H9 (cell line): ENCODE results near the gene SCRN2. TPM values are rescaled to one million over a fixed set of nuclear protein-coding genes. Genes with fewer than 3 reads are reported as not detected.

Experiments
- DNase-seq: peaks from one replicate; pipeline ENCODE4 v3.0.0-alpha.2; 2017
- H2AFZ ChIP-seq: one replicate; pipeline ENCODE4 v1.6.1; 2013; ENCODE audit warnings: mild to moderate bottlenecking, low read length, control low read depth, moderate library complexity
- H2AK5ac ChIP-seq: 2 replicates; pipeline ENCODE4 v1.6.1; 2013; ENCODE audit warnings: low read length, control low read depth, mixed read lengths; ENCODE audit not compliant: insufficient read length
- H2BK120ac ChIP-seq: one replicate; pipeline ENCODE4 v1.6.1; 2013; ENCODE audit warnings: low read depth, mild to moderate bottlenecking, low read length, control low read depth, inconsistent platforms; ENCODE audit not compliant: poor library complexity, severe bottlenecking
- H2BK12ac ChIP-seq: 2 replicates; pipeline ENCODE4 v1.6.1; 2013; ENCODE audit warnings: low read length, control low read depth, mixed read lengths, low read depth; ENCODE audit not compliant: insufficient read length
- H2BK15ac ChIP-seq: 2 replicates; pipeline ENCODE4 v1.6.1; 2013; ENCODE audit warnings: low read depth, low read length, control low read depth
- H2BK20ac ChIP-seq: one replicate; pipeline ENCODE4 v1.6.1; 2013; ENCODE audit warnings: low read depth, mild to moderate bottlenecking, low read length, control low read depth, inconsistent platforms; ENCODE audit not compliant: poor library complexity, severe bottlenecking
- H2BK5ac ChIP-seq: 2 replicates; pipeline ENCODE4 v1.6.1; 2013; ENCODE audit warnings: low read length, control low read depth, mixed read lengths; ENCODE audit not compliant: insufficient read length
- H3K14ac ChIP-seq: 2 replicates; pipeline ENCODE4 v1.6.1; 2013; ENCODE audit warnings: low read length, control low read depth; ENCODE audit not compliant: insufficient read depth
- H3K18ac ChIP-seq: 2 replicates; pipeline ENCODE4 v1.6.1; 2013; ENCODE audit warnings: low read depth, mild to moderate bottlenecking, mixed read lengths, low read length, control low read depth; ENCODE audit not compliant: insufficient read length
- H3K23ac ChIP-seq: 2 replicates; pipeline ENCODE4 v1.6.1; 2013; ENCODE audit warnings: low read length, control low read depth, mixed read lengths, low read depth; ENCODE audit not compliant: insufficient read length
- H3K23me2 ChIP-seq: 2 replicates; pipeline ENCODE4 v1.6.1; 2013; ENCODE audit warnings: low read depth, mild to moderate bottlenecking, mixed read lengths, low read length, control low read depth; ENCODE audit not compliant: insufficient read length, poor library complexity, severe bottlenecking
- H3K27ac ChIP-seq: 2 replicates; pipeline ENCODE4 v1.5.1; 2013; ENCODE audit warnings: low read length, control low read depth, mixed read lengths, low read depth; ENCODE audit not compliant: insufficient read length
- H3K27me3 ChIP-seq: 2 replicates; pipeline ENCODE4 v1.6.1; 2013; ENCODE audit warnings: low read length, control low read depth, inconsistent platforms; ENCODE audit not compliant: insufficient read depth
- H3K4ac ChIP-seq: 2 replicates; pipeline ENCODE4 v1.6.1; 2013; ENCODE audit warnings: low read depth, mild to moderate bottlenecking, control low read depth, inconsistent platforms, low read length, moderate library complexity
- H3K4me1 ChIP-seq: 2 replicates; pipeline ENCODE4 v1.6.1; 2013; ENCODE audit warnings: low read length, control low read depth, inconsistent platforms; ENCODE audit not compliant: insufficient read depth
- H3K4me2 ChIP-seq: 2 replicates; pipeline ENCODE4 v1.6.1; 2013; ENCODE audit warnings: low read length, control low read depth, mixed read lengths; ENCODE audit not compliant: insufficient read length, insufficient read depth
- H3K56ac ChIP-seq: 2 replicates; pipeline ENCODE4 v1.6.1; 2013; ENCODE audit warnings: low read depth, mild to moderate bottlenecking, mixed read lengths, low read length, control low read depth; ENCODE audit not compliant: insufficient read length
- H3K79me1 ChIP-seq: 2 replicates; pipeline ENCODE4 v1.6.1; 2013; ENCODE audit warnings: low read depth, mild to moderate bottlenecking, moderate library complexity, low read length, control low read depth, inconsistent platforms; ENCODE audit not compliant: insufficient read depth, poor library complexity, severe bottlenecking
- H3K79me2 ChIP-seq: 2 replicates; pipeline ENCODE4 v1.6.1; 2013; ENCODE audit warnings: low read length, control low read depth, inconsistent platforms; ENCODE audit not compliant: insufficient read depth
- H3K9ac ChIP-seq: 2 replicates; pipeline ENCODE4 v1.6.1; 2013; ENCODE audit warnings: low read length, control low read depth, mixed read lengths; ENCODE audit not compliant: insufficient read length; ENCODE audit errors: extremely low read depth
- H3K9me3 ChIP-seq: one replicate; pipeline ENCODE4 v1.6.1; 2013; ENCODE audit warnings: low read depth, low read length, inconsistent platforms; ENCODE audit not compliant: control insufficient read depth
- H3T11ph ChIP-seq: one replicate; pipeline ENCODE4 v1.6.1; 2013; ENCODE audit warnings: mild to moderate bottlenecking, low read length, control low read depth, inconsistent platforms
- H4K20me1 ChIP-seq: one replicate; pipeline ENCODE4 v1.6.1; 2013; ENCODE audit not compliant: control insufficient read depth, insufficient read length, insufficient read depth
- H4K5ac ChIP-seq: 2 replicates; pipeline ENCODE4 v1.6.1; 2013; ENCODE audit warnings: low read depth, mild to moderate bottlenecking, mixed read lengths, low read length, control low read depth; ENCODE audit not compliant: insufficient read length
- H4K8ac ChIP-seq: replicated peaks from 2 replicates; pipeline ENCODE4 v1.6.1; 2013; ENCODE audit warnings: low read length, control low read depth, mixed read lengths, low read depth; ENCODE audit not compliant: insufficient read length
- H4K91ac ChIP-seq: 2 replicates; pipeline ENCODE4 v1.6.1; 2013; ENCODE audit warnings: low read depth, mild to moderate bottlenecking, moderate library complexity, mixed read lengths, low read length, control low read depth; ENCODE audit not compliant: insufficient read length
- H3K27ac Mint-ChIP-seq, 3 experiments: 2 replicates in 2 of 3; 3 replicates in 1 of 3; pipeline ENCODE4 v1.8.0; 2020 to 2021; ENCODE audit warnings: mixed read lengths in 3 of 3, mild to moderate bottlenecking in 1 of 3, moderate library complexity in 1 of 3
- H3K27me3 Mint-ChIP-seq: 2 replicates; pipeline ENCODE4 v1.8.0; 2021; ENCODE audit warnings: low read depth, mild to moderate bottlenecking, moderate library complexity, mixed read lengths
- H3K36me3 Mint-ChIP-seq, 3 experiments: 2 replicates in 2 of 3; 3 replicates in 1 of 3; pipeline ENCODE4 v1.8.0; 2020 to 2021; ENCODE audit warnings: low read depth in 3 of 3, mixed read lengths in 3 of 3; ENCODE audit not compliant: insufficient read depth in 1 of 3
- H3K4me1 Mint-ChIP-seq, 2 experiments: 2 replicates each; pipeline ENCODE4 v1.8.0; 2020; ENCODE audit warnings: mixed read lengths in 2 of 2
- H3K4me3 Mint-ChIP-seq, 2 experiments: 2 replicates in 1 of 2; 3 replicates in 1 of 2; pipeline ENCODE4 v1.8.0; 2020 to 2021; ENCODE audit warnings: mild to moderate bottlenecking in 2 of 2, mixed read lengths in 2 of 2, moderate library complexity in 1 of 2
- H3K9me3 Mint-ChIP-seq, 2 experiments: 2 replicates in 1 of 2; 3 replicates in 1 of 2; pipeline ENCODE4 v1.8.0; 2020; ENCODE audit warnings: mild to moderate bottlenecking in 2 of 2, mixed read lengths in 2 of 2, moderate library complexity in 1 of 2
- CTCF ChIP-seq: fragments of 200-600 bp; sonication (generic); conservative IDR thresholded peaks from 3 replicates; pipeline ENCODE4 v1.8.0; 2021; ENCODE audit warnings: antibody characterized with exemption, mild to moderate bottlenecking
- WGBS: extraction: QIAGEN DNeasy Blood & Tissue Kit; methylation state at CpG from one replicate; pipeline ENCODE4 v1.1.7; 2013; ENCODE audit warnings: missing lambda C conversion rate, low lambda C conversion rate, mixed read lengths; ENCODE audit not compliant: insufficient read length; ENCODE audit errors: extremely low coverage; 5-methylcytosine and 5-hydroxymethylcytosine counted together
- total RNA-seq: library from RNA; stranded (reverse); gene quantifications from 2 replicates; pipeline ENCODE4 v1.2.1, GENCODE V29; 2021

SCRN2 gene
- total RNA-seq, 1 experiment from 2014 or later: 34.0 TPM

DNA sequence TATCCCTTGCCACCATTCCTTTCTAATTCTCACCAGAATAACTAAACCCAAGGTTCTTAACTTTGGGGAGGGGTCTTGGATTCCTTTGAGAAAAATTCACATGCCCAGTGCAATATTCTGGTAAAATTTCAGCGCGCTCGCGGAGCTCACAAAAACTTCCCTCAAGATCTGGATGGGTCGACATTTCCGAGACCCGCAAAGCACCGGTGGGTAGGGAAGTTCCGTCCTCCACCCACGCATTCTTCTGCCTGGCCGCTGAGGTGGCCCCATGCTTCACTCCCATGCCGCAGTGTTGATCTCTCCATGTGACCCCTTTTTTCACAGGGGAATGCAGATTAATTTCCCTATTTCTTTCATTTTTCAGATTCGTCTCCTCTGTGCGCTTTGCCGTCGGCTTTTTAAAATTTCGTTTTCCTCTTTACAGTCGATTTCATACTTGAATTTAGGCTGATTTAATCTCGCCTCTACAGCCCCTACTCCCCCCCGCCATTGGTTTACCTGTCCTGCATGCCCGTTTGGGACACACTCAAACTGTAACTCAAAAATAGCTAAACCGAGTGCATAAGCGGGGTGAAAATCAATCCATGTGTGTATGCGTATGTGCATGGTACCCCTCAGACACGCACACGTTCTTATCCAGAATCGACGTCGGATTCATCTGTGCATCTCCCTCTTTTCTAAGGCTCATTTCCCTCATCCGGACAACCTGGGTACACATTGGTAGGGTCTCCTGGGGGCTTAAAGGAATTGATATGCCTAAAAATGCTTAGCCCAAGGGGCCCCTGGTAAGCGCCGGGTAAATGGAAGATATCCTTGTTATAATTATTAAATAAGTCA, 11.3 kb upstream of the SCRN2 start:
- peak overlapping the region; percentile 55 to 83 for H3K4me3 Mint-ChIP-seq
- Histone ChIP-seq H2AK5ac (no peak overlapping the region), H2BK12ac (no peak overlapping the region), H3K18ac (no peak overlapping the region), H2AFZ (no peak overlapping the region), H2BK15ac (no peak overlapping the region), H3K14ac (no peak overlapping the region), H3K27me3 (peaks cover 56% of the 10 kb centered on the region), H3K4ac (no peak overlapping the region), H3K79me2 (no peaks in the 10 kb centered on the region), H3K4me2 (peak overlapping the region; percentile 75), H3K9ac (no peak overlapping the region), H2BK120ac (no peak overlapping the region), H3K56ac (no peak overlapping the region), H3K27ac (no peak overlapping the region), H3K9me3 (no peaks in the 10 kb centered on the region), H4K5ac (no peak overlapping the region), H4K91ac (no peak overlapping the region), H2BK20ac (no peak overlapping the region), H3K23ac (no peak overlapping the region), H2BK5ac (no peak overlapping the region), H3T11ph (no peak overlapping the region), H3K79me1 (no peaks in the 10 kb centered on the region), H4K20me1 (no peaks in the 10 kb centered on the region), H3K4me1 (peaks cover 7% of the 10 kb centered on the region), H3K23me2 (peaks cover 22% of the 10 kb centered on the region), H4K8ac (no peak overlapping the region)
- H3K27me3 Mint-ChIP-seq: peaks cover 96% of the 10 kb centered on the region
- H3K27ac Mint-ChIP-seq: no peak overlapping the region; a peak in 1 of 7 replicates
- no peak for DNase-seq
- no peaks in the 10 kb centered on the region; a peak in 2 of 5 replicates for H3K9me3 Mint-ChIP-seq
- TF ChIP-seq CTCF: no peak
- peaks cover 38 to 47% of the 10 kb centered on the region in 2 experiments for H3K4me1 Mint-ChIP-seq
- no CpG with 5 or more reads among the region's 32 CpGs for WGBS
- H3K36me3 Mint-ChIP-seq: peaks cover 0 to 2% (median 0%) of the 10 kb centered on the region in 3 experiments; a peak in 1 of 7 replicates
